Fibroblast of pulmonary artery (primary cell): Measurements from ENCODE around the gene C3orf22.
"Not testable (repeated sequence)": the region's sequence is repeated elsewhere in the genome, so short reads cannot be mapped to it uniquely, and the experiment has no call there.

Source experiments
- DNase-seq: peaks from one replicate; pipeline ENCODE4 v3.0.0-alpha.2; 2010; ENCODE audit warnings: low read depth
- H3K4me3 ChIP-seq: replicated peaks from 2 replicates; pipeline ENCODE4 v1.5.1; 2011; ENCODE audit warnings: low read depth, mild to moderate bottlenecking, control low read depth, low read length, moderate library complexity
- TF ChIP-seq, protein P1 (sequence below): IDR thresholded peaks from 2 replicates; pipeline ENCODE4 v1.5.1; 2011; ENCODE audit warnings: mild to moderate bottlenecking, control low read depth, low read length, inconsistent platforms; ENCODE audit errors: missing control alignments

Gene C3orf22

DNA sequence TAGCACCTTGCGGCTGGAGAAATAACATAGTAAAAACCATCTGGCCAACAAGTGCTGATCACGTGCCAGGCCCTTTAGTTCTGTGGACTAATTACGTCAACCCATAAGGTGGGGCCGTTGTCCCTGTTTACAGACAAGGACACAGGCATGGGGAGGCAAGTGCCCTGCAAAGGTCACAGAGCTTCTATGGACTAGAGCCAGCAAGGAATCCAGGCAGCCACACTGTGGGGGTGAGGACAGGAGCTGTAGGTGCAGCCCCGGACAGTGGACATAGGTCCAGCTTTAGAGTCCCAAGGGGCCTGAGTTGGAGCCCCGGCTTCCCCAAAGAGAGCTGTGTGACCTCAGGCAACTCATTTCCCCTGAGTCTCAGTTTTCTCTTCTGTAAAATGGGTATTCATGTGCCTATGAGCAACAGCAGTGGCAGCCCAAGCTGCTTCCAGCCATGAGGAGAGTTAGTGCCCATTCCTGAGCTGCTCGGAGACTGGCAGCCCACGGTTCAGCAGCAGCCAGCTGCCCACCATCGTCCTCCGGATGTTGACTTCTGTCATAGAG is 20.9 kb downstream of the C3orf22 start:
- H3K4me3 ChIP-seq: no peak overlapping the region
- TF ChIP-seq, protein P1, sequence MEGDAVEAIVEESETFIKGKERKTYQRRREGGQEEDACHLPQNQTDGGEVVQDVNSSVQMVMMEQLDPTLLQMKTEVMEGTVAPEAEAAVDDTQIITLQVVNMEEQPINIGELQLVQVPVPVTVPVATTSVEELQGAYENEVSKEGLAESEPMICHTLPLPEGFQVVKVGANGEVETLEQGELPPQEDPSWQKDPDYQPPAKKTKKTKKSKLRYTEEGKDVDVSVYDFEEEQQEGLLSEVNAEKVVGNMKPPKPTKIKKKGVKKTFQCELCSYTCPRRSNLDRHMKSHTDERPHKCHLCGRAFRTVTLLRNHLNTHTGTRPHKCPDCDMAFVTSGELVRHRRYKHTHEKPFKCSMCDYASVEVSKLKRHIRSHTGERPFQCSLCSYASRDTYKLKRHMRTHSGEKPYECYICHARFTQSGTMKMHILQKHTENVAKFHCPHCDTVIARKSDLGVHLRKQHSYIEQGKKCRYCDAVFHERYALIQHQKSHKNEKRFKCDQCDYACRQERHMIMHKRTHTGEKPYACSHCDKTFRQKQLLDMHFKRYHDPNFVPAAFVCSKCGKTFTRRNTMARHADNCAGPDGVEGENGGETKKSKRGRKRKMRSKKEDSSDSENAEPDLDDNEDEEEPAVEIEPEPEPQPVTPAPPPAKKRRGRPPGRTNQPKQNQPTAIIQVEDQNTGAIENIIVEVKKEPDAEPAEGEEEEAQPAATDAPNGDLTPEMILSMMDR: no peak
- DNase-seq: no peak

DNA sequence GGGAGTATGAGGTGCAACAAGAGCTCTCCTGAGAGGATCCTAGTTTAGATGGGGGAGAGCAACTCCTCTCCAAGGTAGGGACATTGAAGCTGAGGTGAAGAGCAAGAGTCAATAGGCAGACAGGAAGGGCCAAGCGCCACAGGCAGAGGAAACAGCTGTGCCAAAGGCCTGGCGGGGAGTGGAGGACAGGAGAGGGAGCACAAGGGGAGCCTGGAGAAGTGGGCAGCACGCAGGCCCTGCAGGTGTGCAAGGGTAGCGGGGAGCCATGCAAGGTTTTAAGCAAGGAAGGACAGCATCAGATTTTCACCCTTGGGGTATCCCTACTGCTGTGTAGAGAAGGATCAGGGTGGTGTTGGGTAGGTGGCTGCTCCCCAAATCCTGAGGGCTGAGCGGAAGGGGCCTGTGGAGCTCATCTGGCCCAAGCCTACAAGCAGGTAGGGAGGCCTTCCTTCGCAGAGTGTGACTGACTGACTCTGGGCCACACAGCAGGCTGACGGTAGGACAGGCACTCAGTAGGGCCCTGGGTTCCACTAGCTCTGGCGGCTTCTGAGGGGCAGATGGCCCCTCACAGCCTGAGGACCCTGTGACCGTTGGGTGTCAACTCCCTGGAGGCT is 21.5 kb downstream of the C3orf22 start:
- no peak for DNase-seq
- H3K4me3 ChIP-seq: no peak overlapping the region
- TF ChIP-seq, protein P1: no peak

DNA sequence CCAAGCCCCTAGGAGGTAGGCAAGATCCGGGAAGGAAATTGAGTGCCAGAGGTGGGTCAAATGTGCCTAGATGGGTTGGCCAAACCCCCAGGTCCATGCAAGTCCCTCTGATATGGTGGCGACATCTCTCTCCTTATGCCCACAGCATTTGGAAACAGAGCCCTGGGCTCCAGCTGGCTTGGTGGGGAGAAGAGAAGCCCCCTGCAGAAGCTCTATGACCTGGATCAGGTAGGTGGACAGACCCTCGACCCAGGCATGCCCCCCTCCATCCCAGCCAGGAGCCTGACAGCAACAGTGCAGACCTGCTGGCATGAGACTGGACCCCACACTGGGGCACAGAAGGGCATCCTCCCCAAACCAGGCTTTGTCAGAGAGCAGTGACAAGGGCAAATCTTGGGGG is 22.6 kb downstream of the C3orf22 start:
- TF ChIP-seq, protein P1: no peak
- no peak for DNase-seq
- H3K4me3 ChIP-seq: no peak overlapping the region

DNA sequence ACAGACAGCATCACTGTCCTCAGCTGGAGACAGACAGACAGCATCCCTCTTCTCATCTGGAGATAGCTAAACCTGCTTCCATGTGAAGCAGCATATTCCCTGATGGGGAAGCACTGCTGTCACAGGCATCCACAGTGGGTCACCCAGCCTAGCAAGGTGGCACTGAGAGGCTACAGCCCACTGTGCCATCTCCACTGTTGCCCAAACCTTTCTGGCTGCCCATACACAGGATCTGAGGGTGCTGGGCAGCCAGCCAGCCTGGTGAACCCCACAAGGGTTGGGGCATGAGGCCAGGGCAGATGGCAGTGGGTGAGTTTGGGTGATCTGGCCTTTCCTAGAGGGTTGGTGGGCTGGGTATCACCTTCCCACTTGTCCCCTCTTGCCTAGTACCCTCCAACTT is 23.1 kb downstream of the C3orf22 start:
- no peak for DNase-seq

DNA sequence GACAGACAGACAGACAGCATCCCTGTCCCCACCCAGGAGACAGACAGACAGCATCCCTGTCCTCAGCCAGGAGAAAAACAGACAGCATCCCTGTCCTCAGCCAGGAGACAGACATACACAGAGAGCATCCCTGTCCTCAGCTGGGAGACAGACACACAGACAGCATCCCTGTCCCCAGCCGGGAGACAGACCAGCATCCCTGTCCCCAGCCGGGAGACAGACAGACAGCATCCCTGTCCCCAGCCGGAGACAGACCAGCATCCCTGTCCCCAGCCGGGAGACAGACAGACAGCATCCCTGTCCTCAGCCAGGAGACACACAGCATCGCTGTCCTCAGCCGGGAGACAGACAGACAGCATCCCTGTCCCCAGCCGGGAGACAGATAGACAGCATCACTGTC is 24.0 kb downstream of the C3orf22 start:
- not testable (repeated sequence) for DNase-seq, H3K4me3 ChIP-seq

More for the DNA sequence above, 23.1 kb downstream of the C3orf22 start:
- H3K4me3 ChIP-seq: no peak overlapping the region
- TF ChIP-seq, protein P1: no peak

DNA sequence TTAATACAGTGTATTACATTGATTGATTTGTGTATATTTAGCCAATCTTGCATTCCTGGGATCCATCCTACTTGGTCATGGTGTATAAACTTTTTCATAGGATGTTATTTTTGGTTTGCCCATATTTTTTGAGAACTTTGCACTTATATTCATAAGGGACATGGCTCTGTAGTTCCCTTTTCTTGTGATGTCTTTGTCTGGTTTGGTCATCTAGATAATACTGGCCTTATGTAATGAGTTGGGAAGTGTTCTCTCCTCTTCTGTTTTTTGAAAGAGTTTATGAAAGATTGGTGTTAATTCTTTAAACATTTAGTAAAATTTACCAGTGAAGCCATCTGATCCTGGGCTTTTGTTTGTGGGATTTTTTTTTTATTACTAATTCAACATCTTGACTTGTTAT is 25.2 kb downstream of the C3orf22 start:
- TF ChIP-seq, protein P1: no peak
- no peak overlapping the region for H3K4me3 ChIP-seq

DNA sequence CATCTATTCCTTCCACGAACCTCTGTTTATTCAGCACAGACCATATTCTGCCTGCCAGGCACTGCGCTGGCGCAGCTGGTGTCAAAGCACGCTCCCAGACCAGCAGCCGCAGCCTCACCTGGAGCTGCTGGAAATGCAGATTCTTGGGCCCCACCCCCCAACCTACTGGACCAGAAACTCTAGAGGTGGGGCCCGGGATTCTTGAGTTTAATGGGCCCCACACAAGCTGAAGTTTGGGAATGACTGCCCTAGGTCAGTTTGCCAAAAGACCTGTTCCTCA is 27.7 kb downstream of the C3orf22 start:
- TF ChIP-seq, protein P1: no peak
- H3K4me3 ChIP-seq: no peak overlapping the region
- DNase-seq: no peak

More for the DNA sequence above, 25.2 kb downstream of the C3orf22 start:
- DNase-seq: no peak
